Fibroblast of skin of left quadriceps (primary cell): ENCODE results near the gene NUCB1.
"Not testable (repeated sequence)": the region's sequence is repeated elsewhere in the genome, so short reads cannot be mapped to it uniquely, and the experiment has no call there.

Experiments
- DNase-seq, 2 experiments: peaks; one replicate each; pipeline ENCODE4 v3.0.0-alpha.2; 2013; ENCODE audit warnings: low read depth in 2 of 2

NUCB1 gene

DNA sequence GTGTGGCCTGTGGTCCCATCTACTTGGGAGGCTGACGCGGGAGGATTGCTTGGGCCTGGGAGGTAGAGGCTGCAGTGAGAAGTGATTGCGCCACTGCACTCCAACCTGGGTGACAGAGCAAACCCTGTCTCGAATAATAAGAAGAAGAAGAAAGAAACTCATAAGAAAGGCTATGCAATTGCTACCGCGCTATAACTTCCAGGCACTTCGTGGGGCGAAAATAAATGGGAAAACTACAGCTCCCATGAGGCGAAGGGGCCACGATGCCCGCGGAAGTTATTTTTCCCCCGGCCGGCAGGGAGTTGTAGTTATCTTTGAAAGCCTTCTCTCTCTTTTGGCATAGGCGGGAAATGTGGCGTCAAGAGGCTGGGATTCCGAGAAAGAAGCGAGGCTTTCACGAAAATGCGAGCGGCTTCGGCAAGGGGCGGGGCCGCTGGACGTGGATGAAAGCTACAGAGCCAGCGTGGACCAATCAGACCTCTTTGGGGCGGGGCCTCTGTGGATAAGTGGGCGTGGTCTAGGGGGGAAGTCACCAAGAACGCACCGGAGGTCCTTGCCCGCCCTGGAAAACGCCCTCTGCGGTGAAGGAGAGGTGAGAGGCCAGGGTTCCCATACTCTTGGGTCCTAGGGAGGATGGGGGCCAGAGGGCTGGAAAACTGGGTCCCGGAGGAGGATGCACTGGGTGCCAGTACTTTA is at the start of gene NUCB1:
Gene NUCB1 (plus strand): TSS at position 532 of the 696 bp plus-strand sequence. CDS start 485 bp downstream, outside the sequence.
- DNase-seq, result peak; percentile 98 to 99

DNA sequence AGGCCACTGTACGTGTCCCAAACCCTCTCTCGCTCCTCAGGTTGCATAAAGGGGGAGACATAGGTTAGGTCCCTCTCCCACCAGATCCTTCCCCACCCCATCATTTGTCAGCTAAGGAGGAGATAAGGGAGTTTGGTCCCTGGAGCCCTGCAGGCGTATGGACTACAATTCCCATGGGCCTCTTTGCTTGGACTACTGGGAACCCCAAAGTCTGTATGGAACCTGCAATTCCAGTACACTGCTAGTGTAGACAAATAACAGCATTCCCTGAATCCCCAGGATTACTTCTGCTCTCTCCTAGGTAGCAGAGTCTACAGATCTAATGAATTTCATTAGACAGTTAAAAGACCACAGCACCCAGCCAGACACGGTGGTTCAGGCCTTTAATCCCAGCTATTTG is 47.8 kb upstream of the NUCB1 start:
- no peak for DNase-seq

DNA sequence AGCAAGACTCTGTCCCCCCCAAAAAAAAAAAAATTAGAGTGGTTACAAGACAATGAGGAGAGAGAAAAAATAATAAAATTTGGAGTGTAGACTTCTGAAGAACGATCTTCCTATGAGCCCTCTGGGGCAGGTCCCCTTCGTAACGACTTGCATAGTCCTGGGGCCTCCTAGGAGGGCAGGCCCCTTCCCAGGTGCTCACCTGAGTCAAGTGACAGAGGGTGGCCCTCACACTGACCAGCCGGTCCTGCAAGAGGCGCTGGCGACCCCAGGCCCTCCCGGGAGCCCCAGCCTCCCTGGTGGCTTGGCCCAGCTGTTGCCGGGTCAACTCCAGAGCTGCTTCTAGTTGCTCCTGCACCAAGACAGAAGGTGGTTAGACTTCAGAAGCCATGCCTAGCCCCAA is 46.6 kb upstream of the NUCB1 start:
- no peak for DNase-seq

DNA sequence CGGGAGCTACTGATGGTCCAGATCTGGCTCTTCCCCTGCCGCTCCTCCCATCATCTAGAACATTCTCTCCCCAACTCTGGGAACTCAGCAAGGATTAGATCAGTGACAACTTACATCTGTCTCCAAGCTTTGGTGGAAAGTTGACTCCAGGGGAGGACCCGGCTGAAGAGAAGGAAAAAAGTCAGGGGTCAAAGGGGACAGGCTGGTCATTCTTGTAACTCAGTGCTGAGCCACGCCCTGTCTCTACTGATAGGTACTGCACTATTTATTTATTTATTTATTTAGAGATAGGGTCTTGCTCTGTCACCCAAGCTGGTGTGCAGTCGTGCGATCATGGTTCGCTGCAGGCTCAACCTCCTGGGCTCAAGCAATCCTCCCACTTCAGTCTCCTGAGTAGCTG is 46.0 kb upstream of the NUCB1 start:
- no peak for DNase-seq

DNA sequence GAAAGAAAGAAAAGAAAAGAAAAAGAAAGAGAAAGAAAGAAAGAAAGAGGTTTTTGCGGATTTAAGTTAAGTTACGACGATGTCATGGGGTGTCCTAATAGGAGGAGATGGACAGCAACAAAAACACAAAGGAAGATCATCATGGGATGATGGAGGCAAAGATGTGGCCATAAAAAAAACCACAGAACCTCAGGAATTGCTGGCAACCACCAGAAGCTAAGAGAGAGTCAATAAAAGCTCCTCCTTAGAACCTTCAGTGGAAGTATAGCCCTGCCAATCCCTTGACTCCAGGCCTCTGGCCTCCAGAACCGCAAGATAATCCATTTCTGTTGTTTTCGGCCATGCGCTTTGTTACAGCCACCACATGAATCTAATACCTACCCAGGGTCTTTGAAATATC is 43.2 kb upstream of the NUCB1 start:
- DNase-seq, result no peak

DNA sequence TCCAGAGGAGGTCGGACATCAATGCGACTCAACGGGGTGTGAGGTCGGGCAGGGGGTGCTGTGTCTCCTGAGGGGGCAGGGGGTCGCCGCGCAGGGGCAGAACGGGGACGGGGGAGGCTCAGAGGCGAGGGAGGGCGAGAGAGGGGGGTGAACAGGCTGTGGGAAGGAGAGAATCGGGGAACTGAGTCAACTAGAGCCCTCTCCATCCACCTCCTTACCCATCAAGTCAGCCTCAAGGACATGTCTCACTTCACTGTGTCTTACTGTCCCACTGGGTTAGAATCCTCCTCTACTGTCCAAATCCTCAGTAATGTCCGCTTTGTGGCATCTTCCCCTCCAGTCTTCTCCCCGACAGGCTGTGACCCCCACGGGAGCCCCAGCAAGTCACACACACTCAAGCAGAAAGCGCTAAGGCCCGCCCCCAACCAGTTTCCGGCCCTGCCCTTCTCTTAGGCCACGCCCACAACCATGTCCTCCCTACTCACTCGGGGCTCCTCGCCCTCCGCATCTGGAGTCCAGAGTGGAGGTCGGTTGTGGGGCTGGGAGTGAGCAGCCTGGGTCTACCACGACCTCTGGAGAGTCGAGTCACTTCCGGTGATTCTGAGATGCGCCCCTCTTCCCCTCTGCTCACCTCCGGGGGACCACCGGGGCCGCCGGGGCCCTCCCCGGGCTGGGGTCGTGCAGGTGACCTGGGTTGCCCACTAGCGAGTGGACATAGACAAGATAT is 41.0 kb upstream of the NUCB1 start:
- DNase-seq, result no peak

DNA sequence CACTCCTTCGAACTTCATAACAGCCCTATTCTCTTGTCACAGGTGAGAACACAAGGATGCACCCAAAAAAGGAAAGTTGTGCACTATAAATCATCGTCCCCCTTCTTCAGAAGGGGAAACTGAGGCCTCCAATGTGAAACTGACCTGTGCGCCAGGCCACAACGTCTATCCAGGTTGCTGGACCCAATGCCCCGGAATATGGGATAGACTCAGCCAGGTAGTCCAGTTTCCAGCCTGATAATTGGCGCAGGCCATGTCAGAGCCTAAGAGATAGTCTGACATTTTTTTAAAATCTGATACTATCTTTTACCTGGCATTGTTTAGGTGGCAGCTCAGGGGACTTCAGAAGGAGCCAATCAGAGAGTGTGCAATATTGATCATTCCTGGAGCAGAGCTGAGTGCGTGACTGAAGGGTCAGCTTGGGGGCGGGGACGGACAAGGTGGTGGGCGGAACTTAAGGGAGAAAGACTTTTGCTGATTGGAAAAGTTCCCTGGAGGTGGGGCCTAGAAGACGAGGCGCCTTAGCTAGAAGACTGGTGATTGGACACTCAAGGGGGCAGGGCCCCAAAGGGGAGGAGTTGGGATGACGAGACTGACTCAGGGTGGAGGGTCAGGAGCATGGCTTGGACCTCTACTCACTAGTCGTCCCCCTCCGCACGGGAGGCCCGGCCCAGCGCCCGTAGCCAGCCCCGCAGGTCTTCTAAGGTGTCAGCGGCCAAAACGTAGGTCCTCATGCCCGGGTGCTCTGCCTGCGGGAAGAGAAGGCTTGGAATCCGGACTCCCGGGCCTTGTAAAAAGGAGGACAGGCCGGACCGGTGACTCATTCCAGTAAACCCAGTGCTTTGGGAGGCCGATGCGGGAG is 40.2 kb upstream of the NUCB1 start:
- DNase-seq, result no peak

DNA sequence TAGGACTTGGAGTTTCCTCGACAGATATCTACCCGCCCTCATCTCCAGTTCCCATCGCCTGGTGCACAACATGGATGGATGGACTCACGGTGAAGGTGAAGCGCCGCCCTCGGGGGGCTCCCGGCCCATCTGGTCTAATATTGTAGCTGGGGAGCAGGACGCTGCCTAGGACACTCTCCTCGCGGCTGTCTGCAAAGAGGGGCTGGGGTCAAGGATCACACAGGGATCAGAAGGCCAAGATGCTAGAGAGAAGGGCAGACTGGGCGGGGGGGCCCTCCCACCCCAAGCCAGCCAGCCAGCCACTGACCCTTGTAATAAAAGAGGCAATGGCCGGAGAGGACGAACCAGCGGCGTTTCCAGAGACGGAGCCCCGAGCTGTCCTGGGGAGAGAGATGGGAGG is 38.8 kb upstream of the NUCB1 start:
- DNase-seq, result no peak

DNA sequence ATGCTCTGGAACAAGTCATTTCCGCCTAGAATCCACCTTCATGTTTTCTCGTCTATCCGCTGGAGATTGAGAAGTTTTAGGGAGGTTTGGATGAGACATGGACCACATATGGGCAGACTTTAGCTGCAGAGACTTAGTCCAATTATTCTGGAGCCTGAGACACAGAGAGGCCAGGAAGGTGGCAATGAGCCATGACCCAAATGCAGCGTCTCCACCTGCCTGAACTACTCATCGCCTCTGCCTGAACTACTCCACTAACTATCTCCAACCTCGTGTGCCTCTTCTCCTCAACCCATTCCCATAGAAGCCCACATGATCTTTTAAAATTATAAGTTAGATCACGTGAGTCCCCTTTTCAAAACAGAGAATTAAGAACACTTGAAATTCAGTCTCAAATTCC is 37.3 kb upstream of the NUCB1 start:
- DNase-seq, result no peak

DNA sequence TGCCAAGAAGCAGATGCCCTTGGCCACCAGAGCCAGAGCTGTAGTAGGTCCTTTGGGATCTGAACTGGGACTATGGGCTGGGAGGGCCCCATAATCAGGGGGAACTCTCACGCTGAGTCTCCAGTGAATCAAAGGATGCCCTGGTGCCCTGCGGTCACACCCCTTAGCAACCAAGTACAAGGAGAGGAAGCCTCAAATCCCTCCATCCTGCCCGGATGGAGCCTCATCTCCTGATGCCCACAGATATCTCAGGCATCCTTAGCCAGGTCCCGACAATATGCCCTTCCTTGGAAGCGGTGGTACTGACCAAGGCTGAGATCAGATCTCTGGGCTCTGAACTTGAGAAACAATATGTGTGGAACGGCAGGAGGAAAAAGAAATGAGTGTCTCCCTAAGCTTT is 33.4 kb upstream of the NUCB1 start:
- DNase-seq, result no peak

DNA sequence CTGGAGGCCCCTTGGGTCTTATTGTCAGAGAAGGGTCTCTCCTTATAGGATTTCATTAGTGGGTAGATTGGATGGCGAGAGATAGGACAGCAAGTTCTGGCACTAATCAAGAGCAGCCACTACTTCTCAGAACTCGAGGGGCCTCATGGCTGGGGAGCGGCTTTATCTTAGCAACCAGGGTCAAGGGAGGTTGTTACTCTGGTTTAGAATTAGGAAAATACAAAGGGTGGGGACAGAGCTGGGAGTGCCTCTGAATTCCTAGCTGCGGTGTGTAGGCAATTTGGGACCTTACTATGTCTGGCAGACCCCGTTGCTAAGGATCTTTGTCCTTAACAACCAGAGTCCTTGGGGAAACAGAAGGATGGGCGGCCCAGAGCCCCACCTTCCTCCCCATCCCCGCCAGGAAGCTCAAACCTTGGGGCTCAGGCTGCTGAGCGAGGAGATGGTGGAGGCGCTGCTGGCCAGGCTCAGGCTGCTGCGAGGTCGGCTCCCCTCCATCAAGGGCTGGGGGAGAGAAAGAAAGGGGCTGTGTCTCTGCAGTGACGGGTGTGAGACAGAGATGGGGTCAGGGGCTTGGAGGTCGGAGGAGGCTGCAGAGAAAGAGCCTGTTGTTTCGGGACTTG is 32.9 kb upstream of the NUCB1 start:
- DNase-seq, result no peak

DNA sequence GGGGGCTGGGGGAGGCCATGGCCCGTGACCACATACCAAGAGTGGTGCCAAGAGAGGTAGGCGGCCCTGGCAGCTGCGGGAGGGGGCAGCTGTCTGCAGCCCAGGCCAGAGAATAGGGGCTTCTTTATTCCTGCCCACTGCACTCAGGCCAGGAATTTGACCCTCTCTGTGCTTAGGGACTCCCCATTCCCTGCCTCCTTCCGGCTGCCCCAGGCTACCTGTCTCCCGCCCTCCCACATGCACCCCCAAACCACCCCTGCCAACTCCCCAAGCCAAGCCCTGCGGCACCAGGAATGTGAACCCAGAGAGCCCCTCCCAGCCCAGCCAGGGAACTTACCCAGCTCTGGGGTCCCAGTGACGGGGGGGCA is 32.4 kb upstream of the NUCB1 start:
- DNase-seq, result no peak

DNA sequence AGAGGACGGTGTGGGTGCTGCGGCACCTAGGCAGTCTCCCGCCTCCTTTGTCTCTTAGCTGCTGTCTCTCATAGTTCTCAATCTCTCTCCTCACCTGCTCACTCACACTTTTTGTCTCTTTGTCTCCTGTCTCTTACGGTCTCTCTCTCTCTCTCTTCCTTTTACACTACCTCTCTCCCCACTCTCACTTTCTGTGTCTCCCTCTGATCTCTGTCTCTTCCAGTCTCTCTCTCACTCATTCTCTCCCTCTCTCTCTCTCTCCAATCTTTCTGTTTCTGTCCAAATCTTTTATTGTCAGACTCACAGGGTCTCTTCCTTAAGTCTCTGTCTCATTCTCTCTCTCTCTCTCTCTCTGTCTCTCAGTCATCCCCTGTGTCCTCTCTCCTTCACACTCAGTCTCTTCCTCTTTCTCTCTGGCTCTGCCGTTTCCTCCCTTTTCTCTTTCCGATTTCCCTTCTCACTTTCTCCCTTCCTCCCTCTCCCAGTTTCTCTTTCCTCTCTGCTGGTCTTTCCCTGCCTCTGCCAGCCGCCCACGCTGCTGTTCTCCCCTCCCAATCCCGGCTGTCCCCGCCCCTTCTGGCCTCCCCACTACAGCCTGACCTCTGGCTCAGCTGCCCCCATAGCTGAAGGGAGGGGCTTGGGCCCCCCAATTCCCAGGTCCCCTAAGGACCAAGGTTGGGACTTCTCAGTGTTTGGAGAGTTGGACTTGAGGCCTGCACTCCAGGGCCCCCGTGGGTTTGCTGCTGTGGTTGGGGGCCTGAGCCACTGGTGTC is 31.8 kb upstream of the NUCB1 start, which contains the start of gene PLEKHA4:
Gene PLEKHA4 (minus strand): TSS at position 504 of the 773 bp plus-strand sequence. CDS start 997 bp downstream, outside the sequence.
- DNase-seq, result no peak

DNA sequence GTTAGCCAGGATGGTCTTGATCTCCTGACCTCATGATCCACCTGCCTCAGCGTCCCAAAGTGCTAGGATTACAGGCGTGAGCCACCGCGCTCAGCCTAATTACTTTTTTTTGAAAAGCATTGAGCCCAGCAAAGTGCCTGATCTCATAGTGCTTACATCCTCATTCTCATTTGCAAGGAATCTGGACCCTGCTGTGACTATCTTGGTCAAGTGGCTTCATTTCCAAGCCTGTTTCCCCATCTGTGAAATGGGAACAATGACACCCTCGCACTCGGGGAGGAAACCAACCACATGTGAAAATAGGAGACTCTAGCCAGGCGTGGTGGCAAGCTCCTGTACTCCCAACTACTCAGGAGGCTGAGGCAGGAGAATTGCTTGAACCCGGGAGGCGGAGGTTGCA is 30.1 kb upstream of the NUCB1 start:
- no peak for DNase-seq

DNA sequence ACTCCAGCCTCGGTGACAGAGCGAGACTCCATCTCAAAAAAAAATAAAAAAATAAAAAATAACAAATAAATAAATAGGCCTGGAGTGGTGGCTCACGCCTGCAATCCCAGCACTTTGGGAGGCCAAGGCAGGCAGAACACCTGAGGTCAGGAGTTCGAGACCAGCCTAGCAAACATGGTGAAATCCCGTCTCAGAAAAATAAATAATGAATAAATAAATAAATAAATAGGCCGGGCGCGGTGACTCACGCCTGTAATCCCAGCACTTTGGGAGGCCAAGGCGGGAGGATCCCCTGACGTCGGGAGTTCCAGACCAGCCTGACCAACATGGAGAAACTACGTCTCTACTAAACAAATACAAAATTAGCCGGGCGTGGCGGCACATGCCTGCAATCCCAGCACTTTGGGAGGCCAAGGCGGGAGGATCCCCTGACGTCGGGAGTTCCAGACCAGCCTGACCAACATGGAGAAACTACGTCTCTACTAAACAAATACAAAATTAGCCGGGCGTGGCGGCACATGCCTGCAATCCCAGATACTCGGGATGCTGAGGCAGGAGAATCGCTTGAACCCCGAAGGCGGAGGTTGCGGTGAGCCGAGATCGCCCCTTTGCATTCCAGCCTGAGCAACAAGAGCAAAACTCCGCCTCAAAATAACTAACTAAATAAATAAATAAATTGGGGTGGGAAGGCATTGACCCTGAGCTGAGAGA is 28.5 kb upstream of the NUCB1 start:
- DNase-seq, result not testable (repeated sequence)

DNA sequence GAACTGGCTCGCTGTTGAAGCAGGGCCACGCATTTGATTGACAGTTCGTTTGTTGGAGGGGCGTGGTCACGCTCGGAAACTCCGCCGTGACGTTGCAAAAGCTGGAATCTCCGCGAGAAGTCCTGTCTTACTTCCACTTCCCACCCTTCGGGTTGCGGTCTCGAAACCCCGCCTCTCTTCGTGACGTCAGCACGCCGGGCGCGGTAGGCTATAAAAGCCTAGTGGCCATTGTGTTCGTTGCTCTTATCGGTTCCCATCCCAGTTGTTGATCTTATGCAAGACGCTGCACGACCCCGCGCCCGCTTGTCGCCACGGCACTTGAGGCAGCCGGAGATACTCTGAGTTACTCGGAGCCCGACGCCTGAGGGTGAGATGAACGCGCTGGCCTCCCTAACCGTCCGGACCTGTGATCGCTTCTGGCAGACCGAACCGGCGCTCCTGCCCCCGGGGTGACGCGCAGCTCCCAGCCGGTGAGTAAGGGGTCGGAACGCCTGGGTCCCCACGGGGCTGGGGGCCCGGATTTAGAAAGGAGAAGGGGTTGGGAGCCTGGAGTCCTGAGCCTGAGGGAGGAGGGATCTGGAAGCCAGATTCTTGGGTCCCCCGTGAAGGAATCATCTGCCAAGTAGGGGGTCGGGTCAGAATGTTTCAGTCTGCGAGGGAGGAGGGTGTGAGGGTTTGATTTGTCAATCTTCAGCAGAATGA is 27.8 kb upstream of the NUCB1 start, which contains the start of gene PPP1R15A:
Gene PPP1R15A (plus strand): TSS at position 240 of the 702 bp plus-strand sequence. CDS start 813 bp downstream, outside the sequence.
- DNase-seq, result peak; percentile 95

DNA sequence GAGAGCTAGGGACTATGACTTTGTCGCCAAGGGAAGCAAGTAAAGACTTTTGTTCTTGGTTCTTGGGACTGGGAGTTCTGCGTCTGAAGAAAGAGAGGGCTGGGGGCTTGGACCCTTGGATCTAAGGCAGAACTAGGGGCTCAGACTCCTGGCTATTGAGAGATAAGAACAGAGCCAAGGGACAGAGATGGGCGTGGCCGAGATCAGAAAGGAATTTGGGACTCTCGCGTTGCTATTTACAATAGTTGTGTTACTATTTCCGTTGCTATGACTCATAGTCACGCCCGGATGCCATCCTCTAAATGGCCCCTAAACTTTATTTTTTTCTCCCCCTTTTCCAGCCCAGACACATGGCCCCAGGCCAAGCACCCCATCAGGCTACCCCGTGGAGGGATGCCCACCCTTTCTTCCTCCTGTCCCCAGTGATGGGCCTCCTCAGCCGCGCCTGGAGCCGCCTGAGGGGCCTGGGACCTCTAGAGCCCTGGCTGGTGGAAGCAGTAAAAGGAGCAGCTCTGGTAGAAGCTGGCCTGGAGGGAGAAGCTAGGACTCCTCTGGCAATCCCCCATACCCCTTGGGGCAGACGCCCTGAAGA is 27.1 kb upstream of the NUCB1 start:
- peak; percentile 84 to 86 for DNase-seq

DNA sequence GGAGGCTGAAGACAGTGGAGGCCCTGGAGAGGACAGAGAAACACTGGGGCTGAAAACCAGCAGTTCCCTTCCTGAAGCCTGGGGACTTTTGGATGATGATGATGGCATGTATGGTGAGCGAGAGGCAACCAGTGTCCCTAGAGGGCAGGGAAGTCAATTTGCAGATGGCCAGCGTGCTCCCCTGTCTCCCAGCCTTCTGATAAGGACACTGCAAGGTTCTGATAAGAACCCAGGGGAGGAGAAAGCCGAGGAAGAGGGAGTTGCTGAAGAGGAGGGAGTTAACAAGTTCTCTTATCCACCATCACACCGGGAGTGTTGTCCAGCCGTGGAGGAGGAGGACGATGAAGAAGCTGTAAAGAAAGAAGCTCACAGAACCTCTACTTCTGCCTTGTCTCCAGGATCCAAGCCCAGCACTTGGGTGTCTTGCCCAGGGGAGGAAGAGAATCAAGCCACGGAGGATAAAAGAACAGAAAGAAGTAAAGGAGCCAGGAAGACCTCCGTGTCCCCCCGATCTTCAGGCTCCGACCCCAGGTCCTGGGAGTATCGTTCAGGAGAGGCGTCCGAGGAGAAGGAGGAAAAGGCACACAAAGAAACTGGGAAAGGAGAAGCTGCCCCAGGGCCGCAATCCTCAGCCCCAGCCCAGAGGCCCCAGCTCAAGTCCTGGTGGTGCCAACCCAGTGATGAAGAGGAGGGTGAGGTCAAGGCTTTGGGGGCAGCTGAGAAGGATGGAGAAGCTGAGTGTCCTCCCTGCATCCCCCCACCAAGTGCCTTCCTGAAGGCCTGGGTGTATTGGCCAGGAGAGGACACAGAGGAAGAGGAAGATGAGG is 26.4 kb upstream of the NUCB1 start:
- DNase-seq, result no peak
